GM12873 (cell line): ENCODE results near the gene ANK2.

Source experiments
- CTCF ChIP-seq: IDR thresholded peaks from 2 replicates; pipeline ENCODE4 v1.5.1; 2012; ENCODE audit warnings: low read depth, mild to moderate bottlenecking, moderate library complexity, low read length, control low read depth; ENCODE audit not compliant: insufficient read depth; ENCODE audit errors: missing control alignments

ANK2 gene

GRCh38 chr4:113112338-113112978 is 63.0 kb downstream of the ANK2 start:
- no peak for TF ChIP-seq CTCF

DNA sequence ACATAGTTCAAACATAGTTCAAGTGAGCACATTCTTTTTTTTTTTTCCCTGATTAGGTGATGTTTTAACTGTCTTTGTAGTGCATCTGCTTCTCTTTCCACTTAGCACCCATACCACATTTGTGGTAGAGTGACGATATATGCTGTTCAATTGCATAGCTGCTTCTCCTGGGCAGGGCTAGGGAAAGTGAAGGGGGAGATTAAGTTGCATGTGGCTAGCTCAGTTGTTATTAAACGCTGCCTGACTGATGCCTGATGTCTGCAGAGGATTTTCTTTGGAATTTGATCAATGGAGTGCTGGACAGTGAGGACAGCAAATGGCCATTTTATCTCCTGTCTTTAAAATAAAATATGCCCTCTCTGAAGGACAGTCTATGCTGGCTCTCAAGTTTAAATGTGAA is 63.7 kb downstream of the ANK2 start:
- TF ChIP-seq CTCF = no peak

- no peak for TF ChIP-seq CTCF
These were observed 65.4 kb downstream of the ANK2 start for GRCh38 chr4:113114884-113115283.

DNA sequence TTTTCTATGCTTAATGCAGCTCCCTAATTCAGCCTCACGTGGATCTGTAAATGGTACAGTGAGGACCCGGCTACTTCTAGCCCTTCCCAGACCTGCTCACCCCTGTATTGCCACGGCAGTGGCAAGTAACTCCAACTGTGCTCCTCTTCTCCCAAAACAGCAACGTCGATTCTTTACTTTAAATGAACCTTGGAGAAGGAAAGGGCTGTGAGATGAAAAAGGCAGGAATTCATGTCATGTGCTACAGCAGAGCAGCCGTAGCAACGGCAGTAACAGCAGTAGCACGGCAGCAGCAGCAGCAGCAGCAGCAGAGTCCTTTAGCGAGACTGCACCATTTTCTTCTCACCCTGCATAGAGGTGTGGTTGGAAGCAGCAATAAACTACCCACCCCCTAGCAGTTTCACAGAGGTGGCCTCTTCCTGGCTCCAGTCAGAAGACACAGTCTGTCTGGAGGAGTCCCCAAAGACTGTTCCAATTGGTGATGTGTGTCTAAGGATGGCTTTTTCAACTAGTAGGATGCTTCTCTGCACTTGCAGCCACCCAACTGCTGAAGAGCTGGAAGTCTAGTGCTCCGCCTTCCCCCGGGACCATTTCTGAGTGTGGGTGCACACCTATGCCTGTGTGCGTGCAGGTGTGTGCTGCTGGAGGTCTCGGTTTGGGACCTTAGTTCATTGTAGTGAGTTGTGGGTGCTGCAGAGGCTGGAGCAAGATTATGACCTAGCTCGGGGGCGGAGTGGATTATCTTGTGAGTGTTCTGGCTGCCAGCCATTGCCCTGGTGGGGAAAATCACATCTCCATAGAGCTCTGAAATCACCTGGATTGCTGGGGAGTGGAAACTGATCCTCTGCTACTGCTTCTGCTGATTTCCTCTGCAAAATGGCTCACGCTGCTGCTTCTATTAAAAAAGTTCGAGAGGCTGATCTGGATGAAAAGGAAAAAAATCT is 67.2 kb downstream of the ANK2 start:
- TF ChIP-seq CTCF = no peak

GRCh38 chr4:113117358-113117702 is 67.9 kb downstream of the ANK2 start:
- no peak for TF ChIP-seq CTCF

DNA sequence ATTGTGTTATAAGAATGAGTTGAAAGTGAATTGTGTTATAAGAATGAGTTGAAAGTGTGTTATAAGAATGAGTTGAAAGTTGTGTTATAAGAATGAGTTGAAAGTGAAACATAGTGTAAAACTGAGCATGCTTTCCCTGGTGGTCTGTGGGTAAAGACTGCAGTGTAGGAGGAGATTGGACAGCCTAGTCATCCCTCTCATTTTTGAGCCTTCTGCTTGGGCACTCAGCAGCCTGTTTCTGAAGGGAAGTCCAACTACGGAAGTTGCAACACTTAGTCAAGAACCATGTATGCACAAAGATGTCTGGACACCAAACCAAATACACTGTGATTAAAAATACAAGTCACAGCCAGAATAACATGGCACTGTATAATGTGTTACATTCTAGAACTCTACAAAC is 72.6 kb downstream of the ANK2 start:
- no peak for TF ChIP-seq CTCF

- no peak for TF ChIP-seq CTCF
These were observed 76.0 kb downstream of the ANK2 start for GRCh38 chr4:113125418-113125817.
